Hepatocyte (in vitro differentiated cells): Measurements from ENCODE around the gene SPATC1L. TPM values are rescaled to one million over a fixed set of nuclear protein-coding genes. Genes with fewer than 3 reads are reported as not detected.
"Not testable (repeated sequence)": the region's sequence is repeated elsewhere in the genome, so short reads cannot be mapped to it uniquely, and the experiment has no call there.

ENCODE experiments used
- DNase-seq: peaks from one replicate; pipeline ENCODE4 v3.0.0-alpha.2; 2016; ENCODE audit warnings: low spot score
- H2AFZ ChIP-seq: fragments of 200-600 bp; sonication (generic); 2 replicates; pipeline ENCODE4 v1.6.0; 2016; ENCODE audit warnings: antibody characterized with exemption, mild to moderate bottlenecking
- H3K27ac ChIP-seq: fragments of 200-600 bp; sonication (generic); 2 replicates; pipeline ENCODE4 v1.5.1; 2016; ENCODE audit warnings: mild to moderate bottlenecking
- H3K27me3 ChIP-seq: fragments of 200-600 bp; sonication (generic); 2 replicates; pipeline ENCODE4 v1.6.1; 2016
- H3K36me3 ChIP-seq: fragments of 200-600 bp; sonication (generic); replicated peaks from 2 replicates; pipeline ENCODE4 v1.5.1; 2016; ENCODE audit warnings: low read depth; ENCODE audit not compliant: insufficient read depth
- H3K4me1 ChIP-seq: fragments of 200-600 bp; sonication (generic); 2 replicates; pipeline ENCODE4 v1.5.1; 2016; ENCODE audit warnings: mild to moderate bottlenecking, moderate library complexity; ENCODE audit not compliant: insufficient read depth
- H3K4me2 ChIP-seq: fragments of 200-600 bp; sonication (generic); 2 replicates; pipeline ENCODE4 v1.6.0; 2016
- H3K4me3 ChIP-seq: fragments of 200-600 bp; sonication (generic); 2 replicates; pipeline ENCODE4 v1.5.1; 2016; ENCODE audit warnings: mild to moderate bottlenecking
- H3K79me2 ChIP-seq: fragments of 200-600 bp; sonication (generic); 2 replicates; pipeline ENCODE4 v1.6.0; 2017; ENCODE audit warnings: mild to moderate bottlenecking
- H3K9me2 ChIP-seq: fragments of 200-600 bp; sonication (generic); replicated peaks from 2 replicates; pipeline ENCODE4 v1.6.0; 2017; ENCODE audit warnings: mild to moderate bottlenecking; ENCODE audit not compliant: insufficient read depth
- H3K9me3 ChIP-seq: fragments of 200-600 bp; sonication (generic); 2 replicates; pipeline ENCODE4 v1.5.1; 2016; ENCODE audit warnings: low read depth, mild to moderate bottlenecking
- H4K20me1 ChIP-seq: fragments of 200-600 bp; sonication (generic); 2 replicates; pipeline ENCODE4 v1.6.0; 2016; ENCODE audit warnings: mild to moderate bottlenecking; ENCODE audit not compliant: insufficient read depth, poor library complexity, severe bottlenecking
- CTCF ChIP-seq: fragments of 200-600 bp; sonication (generic); IDR thresholded peaks from 2 replicates; pipeline ENCODE4 v1.5.1; 2016; ENCODE audit warnings: antibody characterized with exemption, mild to moderate bottlenecking; ENCODE audit not compliant: poor library complexity
- EZH2 ChIP-seq: fragments of 200-600 bp; sonication (generic); IDR thresholded peaks from 2 replicates; pipeline ENCODE4 v1.6.1; 2016; ENCODE audit warnings: antibody characterized with exemption, mild to moderate bottlenecking, borderline replicate concordance
- EZH2phosphoT487 ChIP-seq: fragments of 200-600 bp; sonication (generic); IDR thresholded peaks from one replicate; pipeline ENCODE4 v1.6.1; 2018; ENCODE audit warnings: antibody characterized with exemption, mild to moderate bottlenecking, low read depth, moderate library complexity; ENCODE audit not compliant: unreplicated experiment, severe bottlenecking
- WGBS: methylation state at CpG from one replicate; pipeline ENCODE4 v1.1.6; 2016; ENCODE audit warnings: low lambda C conversion rate; ENCODE audit errors: missing lambda C conversion rate; 5-methylcytosine and 5-hydroxymethylcytosine counted together
- polyA plus RNA-seq: library from polyadenylated mRNA; unstranded; fragments of >200 nt; fragmentation: Nextera tagmentation; extraction: Ambion mirVana; gene quantifications from 2 replicates; pipeline ENCODE4 v1.2.1, GENCODE V29; 2016
- total RNA-seq: library from RNA; depleted of rRNA; stranded (reverse); fragments of >200 nt; gene quantifications from 2 replicates; pipeline ENCODE4 v1.2.3, GENCODE V29; 2014

SPATC1L gene
- total and polyA plus RNA-seq, 2 experiments from 2014 or later, result 10.1 to 24.2 TPM

- no peak for DNase-seq
- Histone ChIP-seq H3K27me3 (no peaks in the 10 kb centered on the region), H3K27ac (peak overlapping the region; percentile 59), H3K36me3 (no peaks in the 10 kb centered on the region), H3K4me2 (peak overlapping the region; percentile 90), H3K4me1 (peaks cover 13% of the 10 kb centered on the region), H2AFZ (no peak overlapping the region), H3K9me2 (no peaks in the 10 kb centered on the region), H3K9me3 (no peaks in the 10 kb centered on the region), H3K79me2 (peaks cover 79% of the 10 kb centered on the region), H3K4me3 (peak overlapping the region; percentile 84), H4K20me1 (peaks cover 60% of the 10 kb centered on the region)
- WGBS, result 79% methylated on average over 1 of the region's 1 CpG
- no peak for TF ChIP-seq EZH2phosphoT487
- TF ChIP-seq EZH2, result no peak
- no peak for TF ChIP-seq CTCF
Observed at GRCh38 chr21:46226146-46226545, 41.9 kb upstream of the SPATC1L start.

GRCh38 chr21:46223661-46224060, 39.4 kb upstream of the SPATC1L start:
- H3K36me3 ChIP-seq, H3K4me3 ChIP-seq, H2AFZ ChIP-seq, H3K27ac ChIP-seq, H3K9me3 ChIP-seq, H3K4me2 ChIP-seq, H3K27me3 ChIP-seq, DNase-seq, H3K9me2 ChIP-seq: not testable (repeated sequence)
- Histone ChIP-seq H3K4me1 (peaks cover 13% of the 10 kb centered on the region), H3K79me2 (peaks cover 89% of the 10 kb centered on the region), H4K20me1 (peaks cover 78% of the 10 kb centered on the region)
- WGBS, result 96% methylated on average over 18 of the region's 18 CpGs

GRCh38 chr21:46223217-46223616, 39.0 kb upstream of the SPATC1L start:
- peaks cover 13% of the 10 kb centered on the region for H3K4me1 ChIP-seq
- H3K4me2 ChIP-seq, result no peak overlapping the region
- H3K27ac ChIP-seq, result no peak overlapping the region
- H3K27me3 ChIP-seq, result no peaks in the 10 kb centered on the region
- H3K9me3 ChIP-seq, result no peaks in the 10 kb centered on the region
- H4K20me1 ChIP-seq, result peaks cover 78% of the 10 kb centered on the region
- no peak for DNase-seq
- no peak overlapping the region for H3K4me3 ChIP-seq
- no peak for TF ChIP-seq EZH2
- no peak for TF ChIP-seq CTCF
- no peak for TF ChIP-seq EZH2phosphoT487
- H2AFZ ChIP-seq, result no peak overlapping the region
- WGBS, result 84% methylated on average over 7 of the region's 7 CpGs
- H3K9me2 ChIP-seq, result no peaks in the 10 kb centered on the region
- no peaks in the 10 kb centered on the region for H3K36me3 ChIP-seq
- H3K79me2 ChIP-seq, result peaks cover 89% of the 10 kb centered on the region

- no peak overlapping the region for H3K27ac ChIP-seq
- no peaks in the 10 kb centered on the region for H3K27me3 ChIP-seq
- no peak for TF ChIP-seq EZH2
- TF ChIP-seq EZH2phosphoT487, result no peak
- no peak for TF ChIP-seq CTCF
- H3K4me1 ChIP-seq, result peaks cover 13% of the 10 kb centered on the region
- H3K9me2 ChIP-seq, result no peaks in the 10 kb centered on the region
- H3K79me2 ChIP-seq, result peaks cover 83% of the 10 kb centered on the region
- H3K4me3 ChIP-seq, result no peak overlapping the region
- WGBS, result 92% methylated on average over 11 of the region's 11 CpGs
- H3K36me3 ChIP-seq, result no peaks in the 10 kb centered on the region
- H3K4me2 ChIP-seq, result no peak overlapping the region
- peaks cover 75% of the 10 kb centered on the region for H4K20me1 ChIP-seq
- DNase-seq, result no peak
- H2AFZ ChIP-seq, result no peak overlapping the region
- no peaks in the 10 kb centered on the region for H3K9me3 ChIP-seq
Observed at GRCh38 chr21:46222436-46223116, 38.3 kb upstream of the SPATC1L start.
